Esophagus muscularis mucosa (tissue), 4 donors: ENCODE data around the gene OTOGL. TPM values are rescaled to one million over a fixed set of nuclear protein-coding genes. Genes with fewer than 3 reads are reported as not detected.
A peak's percentile ranks its signal among the peaks of the same experiment; 100 is the strongest.

ENCODE experiments used
- DNase-seq: peaks from one replicate; pipeline ENCODE4 v3.0.0-alpha.2; 2017; ENCODE audit errors: extremely low spot score
- H3K27ac ChIP-seq, 4 donors: fragments of 200-600 bp; sonication (generic); replicated peaks in 1 of 4; 1 replicate in 3 of 4; 2 replicates in 1 of 4; pipeline ENCODE4 v1.5.1; 2016 to 2019; ENCODE audit warnings: mild to moderate bottlenecking in 1 of 4
- H3K27me3 ChIP-seq, 4 donors: fragments of 200-600 bp; sonication (generic); one replicate each; pipeline versions ENCODE4 v1.5.1 to v1.6.0; 2016 to 2019
- H3K36me3 ChIP-seq, 4 donors: fragments of 200-600 bp; sonication (generic); one replicate each; pipeline ENCODE4 v1.5.1; 2016 to 2019
- H3K4me1 ChIP-seq, 4 donors: fragments of 200-600 bp; sonication (generic); one replicate each; pipeline ENCODE4 v1.5.1; 2016 to 2019
- H3K4me3 ChIP-seq, 4 donors: fragments of 200-600 bp; sonication (generic); 1 replicate in 2 of 4; 2 replicates in 2 of 4; pipeline ENCODE4 v1.5.1; 2016 to 2019; ENCODE audit warnings: mild to moderate bottlenecking in 4 of 4, moderate library complexity in 1 of 4
- H3K9me3 ChIP-seq, 4 donors: fragments of 200-600 bp; sonication (generic); 1 replicate in 3 of 4; 2 replicates in 1 of 4; pipeline ENCODE4 v1.5.1; 2016 to 2019
- EP300 ChIP-seq: sonication (generic); formaldehyde crosslinking; IDR thresholded peaks from one replicate; pipeline ENCODE4 v1.6.1; 2017; ENCODE audit warnings: antibody characterized with exemption
- POLR2A ChIP-seq: fragments of 450-650 bp; IDR thresholded peaks from one replicate; pipeline ENCODE4 v1.6.1; 2017; ENCODE audit warnings: antibody characterized with exemption, moderate library complexity, mild to moderate bottlenecking, low read depth
- POLR2AphosphoS5 ChIP-seq, 2 donors: sonication (generic); formaldehyde crosslinking; IDR thresholded peaks; one replicate each; pipeline ENCODE4 v1.6.1; 2017; ENCODE audit warnings: antibody characterized with exemption in 2 of 2
- WGBS: methylation state at CpG from one replicate; pipeline ENCODE4 v1.1.5; 2018; 5-methylcytosine and 5-hydroxymethylcytosine counted together
- intact Hi-C: fragments of 100-400 bp; cut with DNase I; formaldehyde crosslinking; loops from one replicate; pipeline ENCODE4 v1.15.1; 2023
- total RNA-seq, 4 donors: library from RNA; depleted of rRNA; stranded (reverse); fragments of >200 nt; gene quantifications; one replicate each; pipeline versions ENCODE4 v1.1.0 to v1.2.1, GENCODE V29; 2016
- TF ChIP-seq, protein P1 (sequence below), 3 experiments: fragments of 200-600 bp in 2 of 3; fragments of 450-650 bp in 1 of 3; sonication (generic) in 2 of 3; IDR thresholded peaks; one replicate each; pipeline ENCODE4 v1.5.1; 2017 to 2019; ENCODE audit warnings: antibody characterized with exemption in 3 of 3, mild to moderate bottlenecking in 2 of 3, moderate library complexity in 1 of 3

Gene OTOGL
- total RNA-seq, 4 donors from 2014 or later: 0.83 to 2.0 (median 1.6) TPM

GRCh38 chr12:80264891-80265290, 165.6 kb downstream of the OTOGL start:
- DNase-seq: no peak
- 94% methylated on average over 5 of the region's 5 CpGs for WGBS
- no peak for TF ChIP-seq EP300
- TF ChIP-seq POLR2AphosphoS5 (IDR thresholded peaks at IDR 0.05): no peak
- TF ChIP-seq, protein P1, sequence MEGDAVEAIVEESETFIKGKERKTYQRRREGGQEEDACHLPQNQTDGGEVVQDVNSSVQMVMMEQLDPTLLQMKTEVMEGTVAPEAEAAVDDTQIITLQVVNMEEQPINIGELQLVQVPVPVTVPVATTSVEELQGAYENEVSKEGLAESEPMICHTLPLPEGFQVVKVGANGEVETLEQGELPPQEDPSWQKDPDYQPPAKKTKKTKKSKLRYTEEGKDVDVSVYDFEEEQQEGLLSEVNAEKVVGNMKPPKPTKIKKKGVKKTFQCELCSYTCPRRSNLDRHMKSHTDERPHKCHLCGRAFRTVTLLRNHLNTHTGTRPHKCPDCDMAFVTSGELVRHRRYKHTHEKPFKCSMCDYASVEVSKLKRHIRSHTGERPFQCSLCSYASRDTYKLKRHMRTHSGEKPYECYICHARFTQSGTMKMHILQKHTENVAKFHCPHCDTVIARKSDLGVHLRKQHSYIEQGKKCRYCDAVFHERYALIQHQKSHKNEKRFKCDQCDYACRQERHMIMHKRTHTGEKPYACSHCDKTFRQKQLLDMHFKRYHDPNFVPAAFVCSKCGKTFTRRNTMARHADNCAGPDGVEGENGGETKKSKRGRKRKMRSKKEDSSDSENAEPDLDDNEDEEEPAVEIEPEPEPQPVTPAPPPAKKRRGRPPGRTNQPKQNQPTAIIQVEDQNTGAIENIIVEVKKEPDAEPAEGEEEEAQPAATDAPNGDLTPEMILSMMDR (IDR thresholded peaks at IDR 0.05): no peak
- no peak for TF ChIP-seq POLR2A
- Histone ChIP-seq H3K36me3 (no peaks in the 10 kb centered on the region), H3K4me3 (no peak overlapping the region), H3K4me1 (peaks cover 0 to 13% (median 11%) of the 10 kb centered on the region in 4 donors), H3K9me3 (no peaks in the 10 kb centered on the region), H3K27me3 (no peaks in the 10 kb centered on the region), H3K27ac (no peak overlapping the region)
- intact Hi-C loops: loop anchor here (5.0 kb wide), 1 partner anchor 708 kb away; no protein-coding TSS in a partner anchor

GRCh38 chr12:80268924-80269749, 169.8 kb downstream of the OTOGL start:
- Histone ChIP-seq H3K9me3 (no peaks in the 10 kb centered on the region), H3K4me1 (peaks cover 0 to 22% (median 12%) of the 10 kb centered on the region in 4 donors), H3K4me3 (no peak overlapping the region), H3K36me3 (no peaks in the 10 kb centered on the region), H3K27me3 (no peaks in the 10 kb centered on the region), H3K27ac (no peak overlapping the region)
- no peak for DNase-seq
- TF ChIP-seq, protein P1 (IDR thresholded peaks at IDR 0.05): no peak
- no peak for TF ChIP-seq POLR2AphosphoS5 (IDR thresholded peaks at IDR 0.05)
- TF ChIP-seq EP300: no peak
- TF ChIP-seq POLR2A: no peak
- intact Hi-C loops: loop anchor here (5.0 kb wide), 1 partner anchor 712 kb away; no protein-coding TSS in a partner anchor

- Histone ChIP-seq H3K27ac (no peak overlapping the region), H3K4me3 (peak overlapping the region in 1 of 4 donors; percentile 19), H3K36me3 (no peaks in the 10 kb centered on the region), H3K27me3 (no peaks in the 10 kb centered on the region), H3K9me3 (no peaks in the 10 kb centered on the region), H3K4me1 (peaks cover 0 to 22% (median 12%) of the 10 kb centered on the region in 4 donors)
- no peak for DNase-seq
- intact Hi-C loops: loop anchor here (2.0 to 10.0 kb wide), 3 partner anchors 75 to 865 kb away; no protein-coding TSS in a partner anchor
- TF ChIP-seq POLR2AphosphoS5 (IDR thresholded peaks at IDR 0.05) (no peak), POLR2A (no peak), EP300 (no peak)
- TF ChIP-seq, protein P1 (IDR thresholded peaks at IDR 0.05): peak; percentile 59 to 65 (median 60)
- 28% methylated on average over 5 of the region's 5 CpGs for WGBS
These were observed 170.6 kb downstream of the OTOGL start for GRCh38 chr12:80269803-80270552.

DNA sequence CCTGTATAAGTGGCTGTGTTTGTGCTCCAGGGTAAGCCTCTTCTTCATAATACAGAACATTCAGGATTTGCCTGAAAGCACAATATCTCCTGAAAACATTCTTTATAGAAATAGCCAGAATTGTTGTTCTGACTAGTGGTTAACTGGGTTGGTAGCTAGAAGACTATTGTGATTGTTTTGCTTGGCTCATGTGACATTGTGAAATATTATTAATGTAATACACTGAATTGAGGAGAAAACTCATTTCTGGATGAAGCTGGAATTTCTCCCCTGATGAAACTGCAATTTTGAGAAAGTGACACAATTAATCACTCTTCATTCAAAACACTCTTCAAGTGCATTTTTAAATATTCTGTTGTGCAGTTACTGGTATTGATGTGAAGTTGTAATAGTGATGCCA, 172.4 kb downstream of the OTOGL start:
- no peak for DNase-seq
- Histone ChIP-seq H3K36me3 (no peaks in the 10 kb centered on the region), H3K9me3 (no peaks in the 10 kb centered on the region), H3K27ac (no peak overlapping the region), H3K27me3 (no peaks in the 10 kb centered on the region), H3K4me1 (peaks cover 0 to 22% (median 12%) of the 10 kb centered on the region in 4 donors), H3K4me3 (no peak overlapping the region)
- intact Hi-C loops: loop anchor here (2.0 to 10.0 kb wide), 2 partner anchors 77 to 867 kb away; no protein-coding TSS in a partner anchor
- TF ChIP-seq, protein P1 (IDR thresholded peaks at IDR 0.05): no peak
- TF ChIP-seq EP300 (no peak), POLR2AphosphoS5 (IDR thresholded peaks at IDR 0.05) (no peak), POLR2A (no peak)
